ENCODE measurements around the gene RAD51B.

The RAD51B gene

GRCh38 chr14:68328509-68328908 is 508.9 kb downstream of the RAD51B start:
- ChIA-PET POLR2A (no interaction called here), CTCF (interaction anchor here (0.6 kb wide), 1 partner anchor 444 kb away, joined by 3 read pairs; no protein-coding TSS in a partner anchor)
- no peaks in the 10 kb centered on the region; the same call in 1 of the 2 replicates for H3K4me1 ChIP-seq (ENCODE audit: control insufficient read depth, insufficient read depth, low read length)
- no peak overlapping the region for H3K4me3 ChIP-seq (ENCODE audit: low read depth, low read length)
- H3K27ac ChIP-seq (ENCODE audit: extremely low read depth, low read depth, low read length): no peak overlapping the region
- TF ChIP-seq ZNF501 (tag by site-specific recombination; IDR thresholded peaks at IDR 0.05): no peak
- TF ChIP-seq ZNF549 (tag by site-specific recombination; IDR thresholded peaks at IDR 0.05): no peak
- TF ChIP-seq YY1 (tag by site-specific recombination; IDR thresholded peaks at IDR 0.05): no peak
- no peak for TF ChIP-seq ZNF768 (tag by site-specific recombination; IDR thresholded peaks at IDR 0.05)
- no peak for TF ChIP-seq ZNF560 (tag by site-specific recombination; IDR thresholded peaks at IDR 0.05; ENCODE audit: borderline replicate concordance)
- TF ChIP-seq ZNF626 (tag by site-specific recombination; IDR thresholded peaks at IDR 0.05): no peak
- no peak for TF ChIP-seq BCL6B (tag by site-specific recombination; IDR thresholded peaks at IDR 0.05)
- TF ChIP-seq PRDM2 (tag by site-specific recombination; IDR thresholded peaks at IDR 0.05; ENCODE audit: borderline replicate concordance): no peak
- no peak for TF ChIP-seq GLIS2 (tag by site-specific recombination; IDR thresholded peaks at IDR 0.05)
- TF ChIP-seq ZNF510 (tag by site-specific recombination; IDR thresholded peaks at IDR 0.05; ENCODE audit: insufficient replicate concordance): no peak
- TF ChIP-seq ZNF174 (tag by site-specific recombination; IDR thresholded peaks at IDR 0.05): no peak
- TF ChIP-seq ZNF791 (tag by site-specific recombination; IDR thresholded peaks at IDR 0.05): no peak
- TF ChIP-seq ZNF324 (tag by site-specific recombination; IDR thresholded peaks at IDR 0.05): no peak
- TF ChIP-seq ZSCAN5A (tag by site-specific recombination; IDR thresholded peaks at IDR 0.05): no peak
- TF ChIP-seq KLF17 (tag by site-specific recombination; IDR thresholded peaks at IDR 0.05): no peak
- TF ChIP-seq ZNF513 (tag by site-specific recombination; IDR thresholded peaks at IDR 0.05): no peak
- TF ChIP-seq ZNF391 (tag by site-specific recombination; IDR thresholded peaks at IDR 0.05; ENCODE audit: borderline replicate concordance, low read depth): no peak
- TF ChIP-seq ZNF660 (tag by site-specific recombination; IDR thresholded peaks at IDR 0.05): no peak
- no peaks in the 10 kb centered on the region for H3K9me3 ChIP-seq (ENCODE audit: control insufficient read depth, insufficient read depth, low read depth, low read length)
- no peaks in the 10 kb centered on the region for H3K36me3 ChIP-seq (ENCODE audit: control insufficient read depth in 2 of 2, insufficient read depth in 1 of 2, low read length in 2 of 2)

Measured in HEK293 (cell line).